ENCODE data around the gene NRCAM. TPM values are rescaled to one million over a fixed set of nuclear protein-coding genes. Genes with fewer than 3 reads are reported as not detected.
"Not testable (repeated sequence)": the region's sequence is repeated elsewhere in the genome, so short reads cannot be mapped to it uniquely, and the experiment has no call there.

The NRCAM gene
- total and polyA plus RNA-seq, 12 donors, result 71.6 to 222 (median 148) TPM

- intact Hi-C loops (cut with DNase I), result no loop called here
Observed at GRCh38 chr7:108345710-108346336, 110.4 kb downstream of the NRCAM start.

DNA sequence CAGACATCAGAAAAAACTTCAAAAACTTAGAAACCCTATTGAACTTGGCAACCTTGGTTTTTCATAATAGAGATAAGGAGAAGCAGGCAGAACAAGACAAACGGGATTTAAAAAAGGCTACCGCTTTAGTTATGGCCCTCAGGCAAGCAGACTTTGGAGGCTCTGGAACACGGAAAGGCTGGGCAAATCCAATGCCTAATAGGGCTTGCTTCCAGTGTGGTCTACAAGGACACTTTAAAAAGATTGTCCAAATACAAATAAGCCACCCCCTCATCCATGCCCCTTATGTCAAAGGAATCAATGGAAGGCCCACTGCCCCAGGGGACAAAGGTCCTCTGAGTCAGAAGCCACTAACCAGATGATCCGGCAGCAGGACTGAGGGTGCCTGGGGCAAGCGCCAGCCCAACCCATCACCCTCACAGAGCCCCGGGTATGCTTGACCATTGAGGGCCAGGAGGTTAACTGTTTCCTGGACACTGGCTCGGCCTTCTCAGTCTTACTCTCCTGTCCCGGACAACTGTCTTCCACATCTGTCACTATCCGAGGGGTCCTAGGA lies 115.3 kb downstream of the NRCAM start:
- 55 to 61% (median 58%) methylated on average over 8 to 9 of the region's 9 CpGs for WGBS, 4 donors

More at GRCh38 chr7:108345710-108346336, 110.4 kb downstream of the NRCAM start:
- H3K9me3 ChIP-seq (replicated peaks in 1 of 3), result no peaks in the 10 kb centered on the region
- H3K4me3 ChIP-seq, result no peak overlapping the region
- H3K27me3 ChIP-seq, result no peaks in the 10 kb centered on the region
- H3K27ac ChIP-seq, result no peak overlapping the region
- no peaks in the 10 kb centered on the region for H3K36me3 ChIP-seq (replicated peaks in 1 of 2)
- DNase-seq, result no peak
- 84 to 88% (median 86%) methylated on average over 9 of the region's 9 CpGs for WGBS, 4 donors
- peaks cover 13 to 21% of the 10 kb centered on the region in 2 donors for H3K4me1 ChIP-seq (replicated peaks in 1 of 2)
- TF ChIP-seq POLR2A (IDR thresholded peaks at IDR 0.05), result no peak

DNA sequence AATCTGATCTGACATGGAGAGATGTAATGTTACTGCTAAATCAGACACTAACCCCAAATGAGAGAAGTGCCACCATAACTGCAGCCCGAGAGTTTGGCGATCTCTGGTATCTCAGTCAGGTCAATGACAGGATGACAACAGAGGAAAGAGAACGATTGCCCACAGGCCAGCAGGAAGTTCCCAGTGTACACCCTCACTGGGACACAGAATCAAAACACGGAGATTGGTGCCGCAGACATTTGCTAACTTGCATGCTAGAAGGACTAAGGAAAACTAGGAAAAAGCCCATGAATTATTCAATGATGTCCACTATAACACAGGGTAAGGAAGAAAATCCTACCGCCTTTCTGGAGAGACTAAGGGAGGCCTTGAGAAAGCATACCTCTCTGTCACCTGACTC lies 115.8 kb downstream of the NRCAM start:
- peak overlapping the region in 4 of 5 donors; percentile 35 to 80 (median 62) for H3K27ac ChIP-seq
- H3K9me3 ChIP-seq (replicated peaks in 1 of 3); H3K4me3 ChIP-seq; H3K27me3 ChIP-seq; intact Hi-C loops (cut with DNase I); H3K36me3 ChIP-seq (replicated peaks in 1 of 2): not testable (repeated sequence)
- peak in 1 of 7 donors; percentile 36 for DNase-seq
- WGBS, 4 donors, result 37 to 43% (median 42%) methylated on average over 6 of the region's 6 CpGs
- peaks cover 20 to 30% of the 10 kb centered on the region in 2 donors for H3K4me1 ChIP-seq (replicated peaks in 1 of 2)

More for the DNA sequence above, 115.3 kb downstream of the NRCAM start:
- Histone ChIP-seq H3K27ac (peak overlapping the region in 4 of 5 donors; percentile 35 to 80 (median 62)), H3K27me3 (no peaks in the 10 kb centered on the region), H3K9me3 (replicated peaks in 1 of 3) (no peaks in the 10 kb centered on the region), H3K36me3 (replicated peaks in 1 of 2) (no peaks in the 10 kb centered on the region), H3K4me3 (no peak overlapping the region), H3K4me1 (replicated peaks in 1 of 2) (peaks cover 14 to 24% of the 10 kb centered on the region in 2 donors)
- intact Hi-C loops (cut with DNase I), result no loop called here
- TF ChIP-seq POLR2A (IDR thresholded peaks at IDR 0.05), result no peak
- TF ChIP-seq, protein P1, sequence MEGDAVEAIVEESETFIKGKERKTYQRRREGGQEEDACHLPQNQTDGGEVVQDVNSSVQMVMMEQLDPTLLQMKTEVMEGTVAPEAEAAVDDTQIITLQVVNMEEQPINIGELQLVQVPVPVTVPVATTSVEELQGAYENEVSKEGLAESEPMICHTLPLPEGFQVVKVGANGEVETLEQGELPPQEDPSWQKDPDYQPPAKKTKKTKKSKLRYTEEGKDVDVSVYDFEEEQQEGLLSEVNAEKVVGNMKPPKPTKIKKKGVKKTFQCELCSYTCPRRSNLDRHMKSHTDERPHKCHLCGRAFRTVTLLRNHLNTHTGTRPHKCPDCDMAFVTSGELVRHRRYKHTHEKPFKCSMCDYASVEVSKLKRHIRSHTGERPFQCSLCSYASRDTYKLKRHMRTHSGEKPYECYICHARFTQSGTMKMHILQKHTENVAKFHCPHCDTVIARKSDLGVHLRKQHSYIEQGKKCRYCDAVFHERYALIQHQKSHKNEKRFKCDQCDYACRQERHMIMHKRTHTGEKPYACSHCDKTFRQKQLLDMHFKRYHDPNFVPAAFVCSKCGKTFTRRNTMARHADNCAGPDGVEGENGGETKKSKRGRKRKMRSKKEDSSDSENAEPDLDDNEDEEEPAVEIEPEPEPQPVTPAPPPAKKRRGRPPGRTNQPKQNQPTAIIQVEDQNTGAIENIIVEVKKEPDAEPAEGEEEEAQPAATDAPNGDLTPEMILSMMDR (IDR thresholded peaks at IDR 0.05), result no peak
- DNase-seq, result peak in 3 of 7 donors; percentile 27 to 35 (median 31)

GRCh38 chr7:108335269-108335918 lies 120.8 kb downstream of the NRCAM start:
- peak overlapping the region in 2 of 5 donors; percentile 5 to 23 for H3K27ac ChIP-seq
- intact Hi-C loops (cut with DNase I), result no loop called here
- H3K27me3 ChIP-seq, result no peaks in the 10 kb centered on the region
- WGBS, 4 donors, result 21 to 26% (median 24%) methylated on average over 1 of the region's 1 CpG
- peak; percentile 47 to 84 (median 76) for DNase-seq
- peaks cover 13 to 21% of the 10 kb centered on the region in 2 donors for H3K4me1 ChIP-seq (replicated peaks in 1 of 2)
- H3K4me3 ChIP-seq, result no peak overlapping the region
- H3K36me3 ChIP-seq (replicated peaks in 1 of 2), result no peaks in the 10 kb centered on the region
- no peaks in the 10 kb centered on the region for H3K9me3 ChIP-seq (replicated peaks in 1 of 3)
- TF ChIP-seq, protein P1 (IDR thresholded peaks at IDR 0.05), result no peak
- TF ChIP-seq POLR2A (IDR thresholded peaks at IDR 0.05), result no peak

- 76 to 93% (median 84%) methylated on average over 3 of the region's 3 CpGs for WGBS, 4 donors
- H3K9me3 ChIP-seq (replicated peaks in 1 of 3), result no peaks in the 10 kb centered on the region
- intact Hi-C loops (cut with DNase I), result no loop called here
- no peak for DNase-seq
- no peaks in the 10 kb centered on the region for H3K36me3 ChIP-seq (replicated peaks in 1 of 2)
- no peaks in the 10 kb centered on the region for H3K27me3 ChIP-seq
- H3K4me1 ChIP-seq (replicated peaks in 1 of 2), result peaks cover 13 to 19% of the 10 kb centered on the region in 2 donors
- H3K27ac ChIP-seq, result no peak overlapping the region
- TF ChIP-seq, protein P1 (IDR thresholded peaks at IDR 0.05), result no peak
- TF ChIP-seq POLR2A (IDR thresholded peaks at IDR 0.05), result no peak
- no peak overlapping the region for H3K4me3 ChIP-seq
Observed at GRCh38 chr7:108332937-108333336, 123.3 kb downstream of the NRCAM start.

Data from adrenal gland (tissue), 12 donors.